CD4-positive, alpha-beta T cell treated with Interleukin-12 subunit alpha and Interleukin-12 subunit beta, for 1 hour (primary cell): Measurements from ENCODE around the gene M1AP.

ENCODE experiments used
- DNase-seq: peaks from one replicate; pipeline ENCODE4 v3.0.0-alpha.2; 2020

Gene M1AP, protein sequence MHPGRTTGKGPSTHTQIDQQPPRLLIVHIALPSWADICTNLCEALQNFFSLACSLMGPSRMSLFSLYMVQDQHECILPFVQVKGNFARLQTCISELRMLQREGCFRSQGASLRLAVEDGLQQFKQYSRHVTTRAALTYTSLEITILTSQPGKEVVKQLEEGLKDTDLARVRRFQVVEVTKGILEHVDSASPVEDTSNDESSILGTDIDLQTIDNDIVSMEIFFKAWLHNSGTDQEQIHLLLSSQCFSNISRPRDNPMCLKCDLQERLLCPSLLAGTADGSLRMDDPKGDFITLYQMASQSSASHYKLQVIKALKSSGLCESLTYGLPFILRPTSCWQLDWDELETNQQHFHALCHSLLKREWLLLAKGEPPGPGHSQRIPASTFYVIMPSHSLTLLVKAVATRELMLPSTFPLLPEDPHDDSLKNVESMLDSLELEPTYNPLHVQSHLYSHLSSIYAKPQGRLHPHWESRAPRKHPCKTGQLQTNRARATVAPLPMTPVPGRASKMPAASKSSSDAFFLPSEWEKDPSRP

GRCh38 chr2:74648009-74648443, at the start of gene M1AP:
M1AP (minus strand) TSS chr2:74648330; CDS start chr2:74640275, 8,055 bp downstream.
- DNase-seq, result no peak

DNA sequence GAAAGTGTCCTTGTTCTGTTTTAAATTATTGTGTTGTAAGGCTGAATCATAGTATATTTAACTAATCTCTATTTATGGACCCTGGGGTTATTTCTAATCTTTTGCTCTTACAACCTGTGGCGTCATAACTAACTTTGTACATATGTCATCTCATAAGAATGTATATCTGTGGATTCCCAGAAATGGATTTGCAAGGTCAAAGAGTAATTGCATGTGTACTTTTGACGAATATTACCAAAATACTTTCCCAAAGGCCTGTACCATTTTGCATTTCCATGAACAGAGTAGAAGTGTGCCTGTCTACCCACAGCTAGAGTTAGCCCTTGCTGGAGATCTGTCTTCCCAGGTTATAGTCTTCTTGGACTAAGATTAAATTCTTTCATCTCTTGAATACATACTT, 48.7 kb upstream of the M1AP start:
- DNase-seq, result no peak

- no peak for DNase-seq
Observed at GRCh38 chr2:74695663-74696062, 47.5 kb upstream of the M1AP start.

GRCh38 chr2:74694281-74694680, 46.2 kb upstream of the M1AP start:
- no peak for DNase-seq

DNA sequence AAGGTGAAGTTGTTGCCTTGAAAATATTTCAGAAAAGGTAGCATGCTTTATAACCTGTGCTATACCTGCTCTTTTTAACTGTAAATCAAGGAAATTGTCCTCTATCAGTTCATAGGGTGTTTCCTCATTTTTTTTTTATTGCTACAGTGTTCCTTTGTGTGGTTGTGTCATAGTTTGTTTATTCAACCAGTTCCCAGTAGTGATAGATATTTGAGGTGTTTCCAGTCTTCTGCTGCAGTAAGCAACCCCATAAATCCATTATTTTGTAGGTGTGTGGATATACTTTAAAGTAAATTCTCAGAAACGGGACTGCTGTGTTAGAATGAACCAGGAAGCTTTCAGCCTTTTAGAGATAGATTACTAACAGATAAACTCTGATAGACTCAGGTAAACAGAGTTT, 45.5 kb upstream of the M1AP start:
- no peak for DNase-seq

GRCh38 chr2:74693213-74693612, 45.1 kb upstream of the M1AP start:
- no peak for DNase-seq

DNA sequence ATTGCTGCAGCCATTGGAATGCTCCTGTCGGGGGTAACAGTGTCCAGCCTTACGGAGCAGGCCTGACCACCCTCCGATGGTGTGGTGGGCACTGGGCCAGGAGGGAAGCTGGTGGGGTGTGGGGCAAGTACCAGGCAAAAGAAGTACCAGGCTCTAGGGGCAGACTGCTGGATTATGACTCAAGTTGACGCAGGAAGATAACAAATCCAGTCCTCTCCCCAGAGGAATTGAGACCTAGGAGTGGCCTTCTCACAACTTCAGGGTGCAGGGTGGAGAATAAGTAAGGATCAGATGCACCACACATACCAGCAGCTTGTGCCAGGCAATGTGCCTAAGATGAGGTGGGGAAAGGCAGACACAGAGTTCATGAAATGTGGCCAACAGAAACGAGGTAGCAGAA, 43.8 kb upstream of the M1AP start:
- no peak for DNase-seq

DNA sequence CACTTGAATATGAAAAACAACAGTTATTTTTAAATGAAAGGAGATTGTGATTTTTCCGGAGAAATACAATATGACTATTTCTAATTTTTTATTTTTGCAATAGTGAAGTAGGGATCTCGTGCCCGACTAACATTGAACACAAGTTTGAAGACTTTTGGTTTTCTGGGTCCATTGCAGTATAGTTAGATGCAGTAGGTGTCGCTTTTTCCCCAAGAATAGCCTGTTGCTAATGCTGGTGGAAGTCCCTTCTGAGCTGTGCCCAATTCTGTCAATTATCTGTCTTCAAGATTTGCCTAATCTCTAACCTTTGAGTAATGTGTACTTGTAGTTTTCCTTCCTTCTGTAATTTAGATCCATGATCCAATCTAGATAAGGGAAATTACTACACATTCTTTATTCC, 42.4 kb upstream of the M1AP start:
- DNase-seq, result peak; percentile 44

- no peak for DNase-seq
Observed at GRCh38 chr2:74689671-74690070, 41.5 kb upstream of the M1AP start.

- DNase-seq, result no peak
Observed at GRCh38 chr2:74688881-74689280, 40.8 kb upstream of the M1AP start.

DNA sequence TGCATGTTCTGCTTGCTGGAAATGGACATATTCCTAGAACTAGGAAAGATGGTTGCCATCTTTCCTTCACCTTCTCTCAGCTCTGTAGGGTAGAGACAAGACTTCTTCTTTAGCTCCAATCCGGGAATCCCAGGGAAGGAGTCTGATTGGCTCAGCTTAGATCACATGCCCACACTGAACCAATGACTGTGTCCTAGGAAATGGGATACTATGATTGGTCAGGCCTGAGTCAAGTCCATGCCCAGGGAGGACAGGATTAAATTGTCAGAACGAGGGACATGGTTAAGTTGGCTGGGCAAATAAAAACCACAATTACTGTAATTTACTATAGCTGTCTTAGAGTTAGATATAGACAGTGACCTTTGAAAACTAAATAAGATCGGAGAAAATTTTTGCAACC, 37.3 kb upstream of the M1AP start:
- no peak for DNase-seq

- DNase-seq, result no peak
Observed at GRCh38 chr2:74682501-74682900, 34.4 kb upstream of the M1AP start.

GRCh38 chr2:74679615-74680014, 31.5 kb upstream of the M1AP start:
- DNase-seq, result no peak

GRCh38 chr2:74676331-74676730, 28.2 kb upstream of the M1AP start:
- no peak for DNase-seq

GRCh38 chr2:74675090-74675489, 27.0 kb upstream of the M1AP start:
- no peak for DNase-seq

DNA sequence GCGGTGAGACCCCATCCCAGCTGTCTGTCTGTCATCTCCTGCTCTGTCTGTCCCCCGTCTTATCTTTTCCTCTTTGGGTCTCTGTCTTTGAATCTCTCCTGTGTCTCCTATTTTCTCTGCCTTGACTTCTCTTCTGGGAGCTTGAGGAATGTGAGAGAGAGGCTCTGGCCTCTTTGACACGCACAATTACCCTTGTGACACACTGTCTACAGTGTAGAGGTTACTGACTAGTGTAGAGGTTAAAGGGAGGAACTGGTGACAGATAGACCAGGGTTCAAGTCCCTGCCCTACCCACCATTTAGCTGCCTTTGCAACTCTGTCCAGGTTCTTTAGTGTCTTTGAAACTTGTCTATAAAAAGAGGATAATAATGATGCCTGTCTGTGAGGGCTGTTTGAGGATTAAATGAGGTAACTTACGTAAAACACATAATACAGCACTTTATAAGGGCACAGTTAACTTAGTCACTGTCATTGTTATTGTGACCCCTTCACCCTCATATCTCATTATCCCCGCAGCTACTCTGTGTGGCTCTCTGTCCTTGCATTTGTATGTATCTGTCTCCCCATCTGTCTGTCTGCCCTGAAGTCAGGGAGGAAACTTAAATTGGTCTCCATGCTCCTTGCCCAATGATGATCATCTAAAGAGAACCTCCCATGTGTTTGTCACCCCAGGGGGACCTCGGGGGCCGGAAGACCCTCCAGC, 25.8 kb upstream of the M1AP start:
- DNase-seq, result no peak

- DNase-seq, result no peak
Observed at GRCh38 chr2:74671479-74671878, 23.3 kb upstream of the M1AP start.

GRCh38 chr2:74670263-74670662, 22.1 kb upstream of the M1AP start:
- DNase-seq, result no peak

DNA sequence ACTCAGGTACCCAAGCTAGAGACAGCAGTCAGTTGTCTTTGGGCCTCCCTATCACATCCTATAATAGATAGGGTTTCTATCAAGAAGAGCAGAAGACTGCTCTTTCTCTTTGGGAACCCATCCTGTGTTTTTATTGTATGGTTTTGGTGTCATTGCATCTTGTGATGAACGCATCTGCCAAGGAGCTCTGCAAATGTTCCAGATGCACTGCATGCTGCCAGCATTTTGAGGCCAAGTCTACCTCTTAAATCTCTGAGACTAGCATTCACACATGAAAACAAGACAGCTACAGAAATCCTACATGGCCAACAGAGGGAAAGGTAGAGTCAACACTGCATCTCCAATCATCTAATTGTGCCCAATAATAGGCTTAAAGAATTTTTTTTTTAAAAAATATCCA, 20.0 kb upstream of the M1AP start:
- no peak for DNase-seq

DNA sequence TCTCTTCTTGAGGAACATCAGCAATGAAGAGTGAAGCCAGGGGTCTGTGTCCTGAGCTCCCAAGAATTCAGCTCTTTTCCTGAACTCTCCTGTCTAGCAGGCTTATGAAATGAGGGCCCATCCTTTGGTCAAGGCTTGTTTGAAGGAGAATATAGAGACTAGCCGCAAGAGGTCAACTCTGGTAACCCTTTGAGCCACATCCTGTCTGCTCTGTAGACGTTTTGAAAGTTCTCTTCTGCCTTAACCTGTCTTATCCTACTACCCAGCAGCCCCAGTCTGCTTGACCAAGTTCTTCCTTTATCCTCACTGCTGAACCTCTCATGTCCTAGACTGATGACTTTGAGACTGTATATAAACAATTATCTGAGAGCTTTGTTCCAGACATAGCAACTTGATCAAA, 11.3 kb upstream of the M1AP start:
- no peak for DNase-seq

DNA sequence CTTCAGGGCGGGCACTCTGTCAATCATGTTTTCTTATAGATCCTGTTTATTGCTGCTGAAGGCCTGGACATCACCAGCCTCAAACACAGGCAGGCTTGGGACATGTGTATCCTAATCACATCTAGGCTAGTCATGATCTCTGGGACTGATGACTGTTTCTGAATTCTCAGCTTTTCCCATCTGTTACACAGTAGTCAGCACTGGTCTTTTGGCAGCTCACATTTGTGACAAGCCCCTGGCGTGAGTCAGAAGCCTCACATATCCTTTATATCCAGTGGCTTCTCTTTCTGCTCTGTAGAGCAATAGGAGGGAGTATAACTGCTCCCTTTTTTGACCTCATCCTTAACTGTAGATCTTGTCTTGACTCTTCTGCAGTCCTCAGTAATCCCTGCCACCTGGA, 10.4 kb upstream of the M1AP start:
- no peak for DNase-seq

DNA sequence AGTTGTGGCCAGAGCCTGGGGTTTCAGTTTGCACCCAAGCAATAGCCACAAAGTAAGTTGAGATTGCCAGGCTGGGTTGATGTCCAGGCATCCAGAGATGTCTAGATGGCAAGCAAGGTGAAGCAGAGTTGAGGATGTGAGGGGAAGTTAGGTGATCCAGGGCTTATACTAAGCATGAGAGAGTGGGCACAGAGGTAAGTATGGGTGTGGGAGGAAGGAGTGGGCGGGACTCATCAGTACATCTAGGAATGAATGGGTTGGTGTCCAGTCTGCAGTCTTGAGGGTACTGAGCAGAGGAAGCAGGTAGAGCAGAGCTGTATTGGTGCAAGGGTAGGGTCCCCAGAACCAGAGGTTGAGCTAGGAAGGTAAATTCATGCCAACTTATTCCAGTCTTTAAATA, 7.4 kb upstream of the M1AP start:
- no peak for DNase-seq

- DNase-seq, result peak; percentile 95
Observed at GRCh38 chr2:74653985-74654882, 6.1 kb upstream of the M1AP start, which contains the start of gene SEMA4F. SEMA4F (plus strand) TSS chr2:74654247; CDS start chr2:74654377, 130 bp downstream.
